HEK293 (cell line): ENCODE data around the gene XPR1.

Source experiments
- CTCF ChIP-seq: fragments of 450-650 bp; formaldehyde crosslinking; IDR thresholded peaks from 2 replicates; pipeline ENCODE4 v1.5.1; 2016; ENCODE audit warnings: missing biosample characterization, missing genetic modification characterization
- GLI4 ChIP-seq: fragments of 450-650 bp; formaldehyde crosslinking; IDR thresholded peaks from 2 replicates; pipeline ENCODE4 v1.5.1; 2016; ENCODE audit warnings: missing biosample characterization, missing genetic modification characterization
- TRIM28 ChIP-seq: IDR thresholded peaks from 2 replicates; pipeline ENCODE4 v1.6.1; 2011; ENCODE audit warnings: low read length, control low read depth, borderline replicate concordance
- ZNF10 ChIP-seq: fragments of 450-650 bp; formaldehyde crosslinking; IDR thresholded peaks from 2 replicates; pipeline ENCODE4 v1.5.1; 2017; ENCODE audit warnings: missing biosample characterization, missing genetic modification characterization
- ZNF248 ChIP-seq: fragments of 450-650 bp; formaldehyde crosslinking; IDR thresholded peaks from 2 replicates; pipeline ENCODE4 v1.5.1; 2017; ENCODE audit warnings: missing biosample characterization, missing genetic modification characterization
- ZNF391 ChIP-seq: fragments of 450-650 bp; formaldehyde crosslinking; IDR thresholded peaks from 2 replicates; pipeline ENCODE4 v1.5.1; 2016; ENCODE audit warnings: low read depth, missing biosample characterization, missing genetic modification characterization, borderline replicate concordance
- ZNF398 ChIP-seq: fragments of 450-650 bp; formaldehyde crosslinking; IDR thresholded peaks from 2 replicates; pipeline ENCODE4 v1.5.1; 2017; ENCODE audit warnings: missing biosample characterization, missing genetic modification characterization
- ZNF48 ChIP-seq: fragments of 450-650 bp; formaldehyde crosslinking; IDR thresholded peaks from 2 replicates; pipeline ENCODE4 v1.5.1; 2016; ENCODE audit warnings: missing biosample characterization, missing genetic modification characterization
- ZNF664 ChIP-seq: fragments of 450-650 bp; formaldehyde crosslinking; IDR thresholded peaks from 2 replicates; pipeline ENCODE4 v1.5.1; 2016; ENCODE audit warnings: missing biosample characterization, missing genetic modification characterization
- TF ChIP-seq, protein P1 (sequence below): fragments of 450-650 bp; formaldehyde crosslinking; IDR thresholded peaks from 2 replicates; pipeline ENCODE4 v1.5.1; 2016; ENCODE audit warnings: missing biosample characterization, missing genetic modification characterization
- TF ChIP-seq, protein P2 (sequence below): fragments of 450-650 bp; formaldehyde crosslinking; IDR thresholded peaks from 2 replicates; pipeline ENCODE4 v1.5.1; 2016; ENCODE audit warnings: missing biosample characterization, missing genetic modification characterization

DNA sequence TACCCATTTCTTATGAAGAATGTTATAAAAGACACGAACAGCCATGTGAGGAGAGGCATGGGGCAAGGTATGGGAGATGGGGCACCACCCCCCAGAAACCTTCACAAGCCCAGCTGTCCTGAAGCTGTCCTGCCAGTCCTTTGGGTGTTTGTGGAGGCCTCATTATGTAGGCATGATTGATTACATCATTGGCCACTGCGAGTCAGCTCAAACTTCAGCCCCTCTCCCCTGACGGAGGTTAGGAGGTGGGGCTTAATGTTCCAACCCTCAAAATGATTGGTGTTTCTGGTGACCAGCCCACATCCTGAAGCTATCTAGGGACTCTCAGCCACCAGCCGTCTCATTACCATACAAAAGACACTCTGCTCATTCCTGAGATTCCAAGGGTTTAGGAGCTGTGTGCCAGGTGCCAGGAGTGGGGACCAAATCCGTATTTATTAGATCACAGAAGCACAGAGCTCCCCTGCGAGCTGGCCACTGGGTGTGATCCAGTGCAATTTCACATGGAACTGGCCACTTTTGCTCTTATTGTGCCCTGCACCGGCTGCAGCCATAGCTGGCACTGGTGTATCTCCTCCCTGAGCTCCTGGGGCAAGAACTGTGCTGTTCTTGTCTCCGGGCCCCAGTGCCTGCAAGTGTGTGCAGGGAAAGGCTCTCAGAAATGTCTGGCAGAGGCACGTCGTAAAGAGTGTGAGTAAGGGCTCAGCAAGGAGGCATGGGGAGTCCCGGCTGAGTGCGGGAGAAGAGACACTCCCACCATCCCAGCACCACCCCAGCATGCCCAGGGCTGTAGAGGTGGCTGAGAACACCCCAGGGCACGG is 291.4 kb downstream of the XPR1 start:
- no peak for TF ChIP-seq ZNF391 (tag by site-specific recombination)
- TF ChIP-seq ZNF398 = no peak
- no peak for TF ChIP-seq CTCF (tag by site-specific recombination)
- TF ChIP-seq ZNF10 (tag by site-specific recombination) = no peak
- TF ChIP-seq TRIM28 = no peak
- TF ChIP-seq ZNF48 (tag by site-specific recombination) = no peak
- TF ChIP-seq ZNF248 (tag by site-specific recombination) = no peak
- TF ChIP-seq, protein P1, sequence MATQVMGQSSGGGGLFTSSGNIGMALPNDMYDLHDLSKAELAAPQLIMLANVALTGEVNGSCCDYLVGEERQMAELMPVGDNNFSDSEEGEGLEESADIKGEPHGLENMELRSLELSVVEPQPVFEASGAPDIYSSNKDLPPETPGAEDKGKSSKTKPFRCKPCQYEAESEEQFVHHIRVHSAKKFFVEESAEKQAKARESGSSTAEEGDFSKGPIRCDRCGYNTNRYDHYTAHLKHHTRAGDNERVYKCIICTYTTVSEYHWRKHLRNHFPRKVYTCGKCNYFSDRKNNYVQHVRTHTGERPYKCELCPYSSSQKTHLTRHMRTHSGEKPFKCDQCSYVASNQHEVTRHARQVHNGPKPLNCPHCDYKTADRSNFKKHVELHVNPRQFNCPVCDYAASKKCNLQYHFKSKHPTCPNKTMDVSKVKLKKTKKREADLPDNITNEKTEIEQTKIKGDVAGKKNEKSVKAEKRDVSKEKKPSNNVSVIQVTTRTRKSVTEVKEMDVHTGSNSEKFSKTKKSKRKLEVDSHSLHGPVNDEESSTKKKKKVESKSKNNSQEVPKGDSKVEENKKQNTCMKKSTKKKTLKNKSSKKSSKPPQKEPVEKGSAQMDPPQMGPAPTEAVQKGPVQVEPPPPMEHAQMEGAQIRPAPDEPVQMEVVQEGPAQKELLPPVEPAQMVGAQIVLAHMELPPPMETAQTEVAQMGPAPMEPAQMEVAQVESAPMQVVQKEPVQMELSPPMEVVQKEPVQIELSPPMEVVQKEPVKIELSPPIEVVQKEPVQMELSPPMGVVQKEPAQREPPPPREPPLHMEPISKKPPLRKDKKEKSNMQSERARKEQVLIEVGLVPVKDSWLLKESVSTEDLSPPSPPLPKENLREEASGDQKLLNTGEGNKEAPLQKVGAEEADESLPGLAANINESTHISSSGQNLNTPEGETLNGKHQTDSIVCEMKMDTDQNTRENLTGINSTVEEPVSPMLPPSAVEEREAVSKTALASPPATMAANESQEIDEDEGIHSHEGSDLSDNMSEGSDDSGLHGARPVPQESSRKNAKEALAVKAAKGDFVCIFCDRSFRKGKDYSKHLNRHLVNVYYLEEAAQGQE (tag by site-specific recombination) = no peak
- TF ChIP-seq, protein P2, sequence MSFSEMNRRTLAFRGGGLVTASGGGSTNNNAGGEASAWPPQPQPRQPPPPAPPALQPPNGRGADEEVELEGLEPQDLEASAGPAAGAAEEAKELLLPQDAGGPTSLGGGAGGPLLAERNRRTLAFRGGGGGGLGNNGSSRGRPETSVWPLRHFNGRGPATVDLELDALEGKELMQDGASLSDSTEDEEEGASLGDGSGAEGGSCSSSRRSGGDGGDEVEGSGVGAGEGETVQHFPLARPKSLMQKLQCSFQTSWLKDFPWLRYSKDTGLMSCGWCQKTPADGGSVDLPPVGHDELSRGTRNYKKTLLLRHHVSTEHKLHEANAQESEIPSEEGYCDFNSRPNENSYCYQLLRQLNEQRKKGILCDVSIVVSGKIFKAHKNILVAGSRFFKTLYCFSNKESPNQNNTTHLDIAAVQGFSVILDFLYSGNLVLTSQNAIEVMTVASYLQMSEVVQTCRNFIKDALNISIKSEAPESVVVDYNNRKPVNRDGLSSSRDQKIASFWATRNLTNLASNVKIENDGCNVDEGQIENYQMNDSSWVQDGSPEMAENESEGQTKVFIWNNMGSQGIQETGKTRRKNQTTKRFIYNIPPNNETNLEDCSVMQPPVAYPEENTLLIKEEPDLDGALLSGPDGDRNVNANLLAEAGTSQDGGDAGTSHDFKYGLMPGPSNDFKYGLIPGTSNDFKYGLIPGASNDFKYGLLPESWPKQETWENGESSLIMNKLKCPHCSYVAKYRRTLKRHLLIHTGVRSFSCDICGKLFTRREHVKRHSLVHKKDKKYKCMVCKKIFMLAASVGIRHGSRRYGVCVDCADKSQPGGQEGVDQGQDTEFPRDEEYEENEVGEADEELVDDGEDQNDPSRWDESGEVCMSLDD (tag by site-specific recombination) = no peak
- TF ChIP-seq GLI4 (tag by site-specific recombination) = no peak
- no peak for TF ChIP-seq ZNF664 (tag by site-specific recombination)
